HEK293 (cell line): Measurements from ENCODE around the gene EPHA2.

Source experiments
- EGR2 ChIP-seq: fragments of 450-650 bp; formaldehyde crosslinking; IDR thresholded peaks from 2 replicates; pipeline ENCODE4 v1.5.1; 2016; ENCODE audit warnings: low read depth, missing biosample characterization, missing genetic modification characterization
- GLI2 ChIP-seq: fragments of 450-650 bp; formaldehyde crosslinking; IDR thresholded peaks from 2 replicates; pipeline ENCODE4; 2017; ENCODE audit warnings: missing biosample characterization, missing genetic modification characterization, low read depth, borderline replicate concordance
- IKZF3 ChIP-seq: fragments of 450-650 bp; IDR thresholded peaks from 2 replicates; pipeline ENCODE4 v1.5.0; 2018; ENCODE audit warnings: missing biosample characterization, mild to moderate bottlenecking, missing genetic modification characterization, moderate library complexity
- MYNN ChIP-seq: fragments of 450-650 bp; formaldehyde crosslinking; IDR thresholded peaks from 2 replicates; pipeline ENCODE4 v1.5.1; 2016; ENCODE audit warnings: missing biosample characterization, missing genetic modification characterization, borderline replicate concordance
- WT1 ChIP-seq: fragments of 450-650 bp; formaldehyde crosslinking; IDR thresholded peaks from 2 replicates; pipeline ENCODE4 v1.5.1; 2016; ENCODE audit warnings: missing biosample characterization, missing genetic modification characterization
- ZBTB17 ChIP-seq: fragments of 450-650 bp; formaldehyde crosslinking; IDR thresholded peaks from 2 replicates; pipeline ENCODE4 v1.5.1; 2016; ENCODE audit warnings: missing biosample characterization, missing genetic modification characterization
- ZFHX2 ChIP-seq: fragments of 450-650 bp; formaldehyde crosslinking; conservative IDR thresholded peaks from 2 replicates; pipeline ENCODE4 v1.5.1; 2016; ENCODE audit warnings: missing biosample characterization, missing genetic modification characterization
- ZFP3 ChIP-seq: fragments of 450-650 bp; formaldehyde crosslinking; IDR thresholded peaks from 2 replicates; pipeline ENCODE4 v1.5.1; 2016; ENCODE audit warnings: low read depth, missing biosample characterization, missing genetic modification characterization
- ZNF133 ChIP-seq: fragments of 450-650 bp; formaldehyde crosslinking; IDR thresholded peaks from 2 replicates; pipeline ENCODE4 v1.5.1; 2016; ENCODE audit warnings: missing biosample characterization, missing genetic modification characterization
- ZNF2 ChIP-seq: fragments of 450-650 bp; formaldehyde crosslinking; IDR thresholded peaks from 2 replicates; pipeline ENCODE4 v1.5.1; 2016; ENCODE audit warnings: missing biosample characterization, missing genetic modification characterization
- ZNF202 ChIP-seq: fragments of 450-650 bp; formaldehyde crosslinking; IDR thresholded peaks from 2 replicates; pipeline ENCODE4 v1.5.1; 2016; ENCODE audit warnings: missing biosample characterization, missing genetic modification characterization, borderline replicate concordance
- ZNF211 ChIP-seq: fragments of 450-650 bp; formaldehyde crosslinking; IDR thresholded peaks from 2 replicates; pipeline ENCODE4 v1.5.1; 2016; ENCODE audit warnings: low read depth, missing biosample characterization, missing genetic modification characterization
- ZNF248 ChIP-seq: fragments of 450-650 bp; formaldehyde crosslinking; IDR thresholded peaks from 2 replicates; pipeline ENCODE4 v1.5.1; 2017; ENCODE audit warnings: missing biosample characterization, missing genetic modification characterization
- ZNF37A ChIP-seq: fragments of 450-650 bp; IDR thresholded peaks from 2 replicates; pipeline ENCODE4 v1.5.1; 2018; ENCODE audit warnings: missing biosample characterization, missing genetic modification characterization
- ZNF404 ChIP-seq: fragments of 450-650 bp; formaldehyde crosslinking; IDR thresholded peaks from 2 replicates; pipeline ENCODE4 v1.5.1; 2017; ENCODE audit warnings: missing biosample characterization, missing genetic modification characterization
- ZNF426 ChIP-seq: fragments of 450-650 bp; formaldehyde crosslinking; IDR thresholded peaks from 2 replicates; pipeline ENCODE4 v1.5.1; 2017; ENCODE audit warnings: missing biosample characterization, missing genetic modification characterization, mild to moderate bottlenecking, inconsistent platforms, moderate library complexity
- ZNF571 ChIP-seq: fragments of 450-650 bp; formaldehyde crosslinking; IDR thresholded peaks from 2 replicates; pipeline ENCODE4 v1.5.0; 2017; ENCODE audit warnings: missing biosample characterization, missing genetic modification characterization
- ZNF621 ChIP-seq: fragments of 450-650 bp; formaldehyde crosslinking; IDR thresholded peaks from 2 replicates; pipeline ENCODE4 v1.5.1; 2017; ENCODE audit warnings: missing biosample characterization, missing genetic modification characterization
- ZNF623 ChIP-seq: fragments of 450-650 bp; formaldehyde crosslinking; IDR thresholded peaks from 2 replicates; pipeline ENCODE4 v1.5.1; 2016; ENCODE audit warnings: missing biosample characterization, missing genetic modification characterization
- ZNF626 ChIP-seq: fragments of 450-650 bp; sonication (Bioruptor Pico); formaldehyde crosslinking; IDR thresholded peaks from 2 replicates; pipeline ENCODE4 v1.5.1; 2018; ENCODE audit warnings: missing biosample characterization, missing genetic modification characterization, inconsistent platforms
- ZNF670 ChIP-seq: fragments of 450-650 bp; formaldehyde crosslinking; IDR thresholded peaks from 2 replicates; pipeline ENCODE4 v1.5.1; 2016; ENCODE audit warnings: missing biosample characterization, missing genetic modification characterization, low read depth
- ZNF701 ChIP-seq: fragments of 450-650 bp; formaldehyde crosslinking; IDR thresholded peaks from 2 replicates; pipeline ENCODE4 v1.5.1; 2016; ENCODE audit warnings: missing biosample characterization, missing genetic modification characterization
- TF ChIP-seq, protein P1 (sequence below): fragments of 450-650 bp; formaldehyde crosslinking; conservative IDR thresholded peaks from 2 replicates; pipeline ENCODE4 v1.5.1; 2016; ENCODE audit warnings: low read depth, missing biosample characterization, missing genetic modification characterization
- TF ChIP-seq, protein P2 (sequence below): fragments of 450-650 bp; formaldehyde crosslinking; IDR thresholded peaks from 2 replicates; pipeline ENCODE4 v1.5.1; 2016; ENCODE audit warnings: missing biosample characterization, missing genetic modification characterization
- TF ChIP-seq, protein P3 (sequence below): fragments of 450-650 bp; formaldehyde crosslinking; optimal IDR thresholded peaks from 2 replicates; pipeline ENCODE3; 2016; ENCODE audit warnings: missing biosample characterization, mild to moderate bottlenecking, missing genetic modification characterization
- TF ChIP-seq, protein P4 (sequence below): fragments of 450-650 bp; formaldehyde crosslinking; IDR thresholded peaks from 2 replicates; pipeline ENCODE4 v1.5.1; 2016; ENCODE audit warnings: missing biosample characterization, missing genetic modification characterization, borderline replicate concordance

Gene EPHA2

DNA sequence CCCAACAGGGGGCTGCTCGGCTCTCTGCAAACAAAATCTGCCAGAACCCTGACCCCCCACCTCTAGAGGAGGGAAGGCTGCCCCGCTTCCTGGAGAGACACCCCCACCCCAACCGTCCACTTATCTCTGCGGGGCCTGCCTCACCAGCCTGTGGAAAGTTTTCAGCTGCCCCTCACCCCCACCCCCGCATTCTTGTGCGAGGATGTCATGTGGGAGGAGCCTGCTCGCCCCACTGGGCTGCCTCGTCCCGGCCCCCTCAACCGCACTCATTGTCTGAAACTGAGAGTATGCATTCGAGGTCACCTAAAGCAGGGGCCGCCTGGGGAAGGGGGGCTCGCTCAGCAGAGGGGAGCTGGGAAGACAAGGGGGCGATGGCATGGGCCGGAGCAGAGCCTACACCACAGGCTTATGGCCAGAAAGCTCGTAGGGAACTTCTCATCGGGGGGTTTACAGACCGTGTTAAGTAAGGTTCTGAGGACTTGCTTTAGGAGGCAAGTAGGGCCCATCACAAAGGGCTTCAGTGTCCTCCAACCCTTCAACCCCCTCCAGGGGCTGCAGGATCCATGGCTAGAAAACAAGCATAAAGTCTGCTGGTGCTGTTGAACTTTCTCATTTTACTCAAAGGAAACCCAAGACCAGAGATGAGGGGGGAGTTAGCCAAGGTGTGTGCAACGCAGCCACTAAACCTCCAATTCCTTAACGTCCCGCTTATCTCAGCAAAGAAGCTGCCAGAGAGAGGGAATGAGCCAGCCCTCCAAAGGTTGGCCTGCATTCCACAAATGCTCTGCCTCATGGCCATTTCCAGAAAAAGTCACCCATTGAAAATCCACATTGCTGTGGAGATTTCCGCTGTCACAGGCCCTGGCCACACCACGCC lies 9.4 kb downstream of the EPHA2 start (continued):
- TF ChIP-seq ZNF248 (tag by site-specific recombination) (no peak), GLI2 (tag by site-specific recombination) (no peak; the same call in 1 of the 2 replicates), ZNF426 (tag by site-specific recombination) (no peak), ZNF670 (tag by site-specific recombination) (no peak), ZNF202 (tag by site-specific recombination) (no peak), ZFHX2 (tag by site-specific recombination) (peak; percentile 93), IKZF3 (tag by site-specific recombination) (0 out of 2 replicates have a peak, but pooled peaks have one; percentile 14), ZNF571 (tag by site-specific recombination) (no peak), WT1 (tag by site-specific recombination) (peak; percentile 56; the same call in 1 of the 2 replicates), ZNF621 (tag by site-specific recombination) (no peak), ZNF404 (tag by site-specific recombination) (no peak), EGR2 (tag by site-specific recombination) (peak; percentile 85), ZNF133 (no peak), ZFP3 (tag by site-specific recombination) (no peak), ZNF211 (tag by site-specific recombination) (no peak), MYNN (tag by site-specific recombination) (no peak), ZNF623 (tag by site-specific recombination) (no peak), ZNF626 (tag by site-specific recombination) (no peak), ZNF37A (tag by site-specific recombination) (no peak), ZBTB17 (tag by site-specific recombination) (peak; percentile 70), ZNF2 (no peak), ZNF701 (tag by site-specific recombination) (no peak)
- TF ChIP-seq, protein P1, sequence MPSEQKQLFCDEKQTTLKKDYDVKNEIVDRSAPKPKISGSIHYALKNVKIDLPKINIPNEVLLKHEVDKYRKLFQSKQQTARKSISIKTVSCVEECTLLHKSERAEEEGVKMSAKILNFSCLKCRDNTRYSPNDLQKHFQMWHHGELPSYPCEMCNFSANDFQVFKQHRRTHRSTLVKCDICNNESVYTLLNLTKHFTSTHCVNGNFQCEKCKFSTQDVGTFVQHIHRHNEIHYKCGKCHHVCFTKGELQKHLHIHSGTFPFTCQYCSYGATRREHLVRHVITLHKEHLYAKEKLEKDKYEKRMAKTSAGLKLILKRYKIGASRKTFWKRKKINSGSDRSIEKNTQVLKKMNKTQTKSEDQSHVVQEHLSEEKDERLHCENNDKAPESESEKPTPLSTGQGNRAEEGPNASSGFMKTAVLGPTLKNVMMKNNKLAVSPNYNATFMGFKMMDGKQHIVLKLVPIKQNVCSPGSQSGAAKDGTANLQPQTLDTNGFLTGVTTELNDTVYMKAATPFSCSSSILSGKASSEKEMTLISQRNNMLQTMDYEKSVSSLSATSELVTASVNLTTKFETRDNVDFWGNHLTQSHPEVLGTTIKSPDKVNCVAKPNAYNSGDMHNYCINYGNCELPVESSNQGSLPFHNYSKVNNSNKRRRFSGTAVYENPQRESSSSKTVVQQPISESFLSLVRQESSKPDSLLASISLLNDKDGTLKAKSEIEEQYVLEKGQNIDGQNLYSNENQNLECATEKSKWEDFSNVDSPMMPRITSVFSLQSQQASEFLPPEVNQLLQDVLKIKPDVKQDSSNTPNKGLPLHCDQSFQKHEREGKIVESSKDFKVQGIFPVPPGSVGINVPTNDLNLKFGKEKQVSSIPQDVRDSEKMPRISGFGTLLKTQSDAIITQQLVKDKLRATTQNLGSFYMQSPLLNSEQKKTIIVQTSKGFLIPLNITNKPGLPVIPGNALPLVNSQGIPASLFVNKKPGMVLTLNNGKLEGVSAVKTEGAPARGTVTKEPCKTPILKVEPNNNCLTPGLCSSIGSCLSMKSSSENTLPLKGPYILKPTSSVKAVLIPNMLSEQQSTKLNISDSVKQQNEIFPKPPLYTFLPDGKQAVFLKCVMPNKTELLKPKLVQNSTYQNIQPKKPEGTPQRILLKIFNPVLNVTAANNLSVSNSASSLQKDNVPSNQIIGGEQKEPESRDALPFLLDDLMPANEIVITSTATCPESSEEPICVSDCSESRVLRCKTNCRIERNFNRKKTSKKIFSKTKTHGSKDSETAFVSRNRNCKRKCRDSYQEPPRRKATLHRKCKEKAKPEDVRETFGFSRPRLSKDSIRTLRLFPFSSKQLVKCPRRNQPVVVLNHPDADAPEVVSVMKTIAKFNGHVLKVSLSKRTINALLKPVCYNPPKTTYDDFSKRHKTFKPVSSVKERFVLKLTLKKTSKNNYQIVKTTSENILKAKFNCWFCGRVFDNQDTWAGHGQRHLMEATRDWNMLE: no peak
- TF ChIP-seq, protein P2, sequence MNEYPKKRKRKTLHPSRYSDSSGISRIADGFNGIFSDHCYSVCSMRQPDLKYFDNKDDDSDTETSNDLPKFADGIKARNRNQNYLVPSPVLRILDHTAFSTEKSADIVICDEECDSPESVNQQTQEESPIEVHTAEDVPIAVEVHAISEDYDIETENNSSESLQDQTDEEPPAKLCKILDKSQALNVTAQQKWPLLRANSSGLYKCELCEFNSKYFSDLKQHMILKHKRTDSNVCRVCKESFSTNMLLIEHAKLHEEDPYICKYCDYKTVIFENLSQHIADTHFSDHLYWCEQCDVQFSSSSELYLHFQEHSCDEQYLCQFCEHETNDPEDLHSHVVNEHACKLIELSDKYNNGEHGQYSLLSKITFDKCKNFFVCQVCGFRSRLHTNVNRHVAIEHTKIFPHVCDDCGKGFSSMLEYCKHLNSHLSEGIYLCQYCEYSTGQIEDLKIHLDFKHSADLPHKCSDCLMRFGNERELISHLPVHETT (tag by site-specific recombination): no peak; the same call in 1 of the 2 replicates
- TF ChIP-seq, protein P3, sequence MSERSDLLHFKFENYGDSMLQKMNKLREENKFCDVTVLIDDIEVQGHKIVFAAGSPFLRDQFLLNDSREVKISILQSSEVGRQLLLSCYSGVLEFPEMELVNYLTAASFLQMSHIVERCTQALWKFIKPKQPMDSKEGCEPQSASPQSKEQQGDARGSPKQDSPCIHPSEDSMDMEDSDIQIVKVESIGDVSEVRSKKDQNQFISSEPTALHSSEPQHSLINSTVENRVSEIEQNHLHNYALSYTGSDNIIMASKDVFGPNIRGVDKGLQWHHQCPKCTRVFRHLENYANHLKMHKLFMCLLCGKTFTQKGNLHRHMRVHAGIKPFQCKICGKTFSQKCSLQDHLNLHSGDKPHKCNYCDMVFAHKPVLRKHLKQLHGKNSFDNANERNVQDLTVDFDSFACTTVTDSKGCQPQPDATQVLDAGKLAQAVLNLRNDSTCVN (tag by site-specific recombination): peak; percentile 10
- TF ChIP-seq, protein P4, sequence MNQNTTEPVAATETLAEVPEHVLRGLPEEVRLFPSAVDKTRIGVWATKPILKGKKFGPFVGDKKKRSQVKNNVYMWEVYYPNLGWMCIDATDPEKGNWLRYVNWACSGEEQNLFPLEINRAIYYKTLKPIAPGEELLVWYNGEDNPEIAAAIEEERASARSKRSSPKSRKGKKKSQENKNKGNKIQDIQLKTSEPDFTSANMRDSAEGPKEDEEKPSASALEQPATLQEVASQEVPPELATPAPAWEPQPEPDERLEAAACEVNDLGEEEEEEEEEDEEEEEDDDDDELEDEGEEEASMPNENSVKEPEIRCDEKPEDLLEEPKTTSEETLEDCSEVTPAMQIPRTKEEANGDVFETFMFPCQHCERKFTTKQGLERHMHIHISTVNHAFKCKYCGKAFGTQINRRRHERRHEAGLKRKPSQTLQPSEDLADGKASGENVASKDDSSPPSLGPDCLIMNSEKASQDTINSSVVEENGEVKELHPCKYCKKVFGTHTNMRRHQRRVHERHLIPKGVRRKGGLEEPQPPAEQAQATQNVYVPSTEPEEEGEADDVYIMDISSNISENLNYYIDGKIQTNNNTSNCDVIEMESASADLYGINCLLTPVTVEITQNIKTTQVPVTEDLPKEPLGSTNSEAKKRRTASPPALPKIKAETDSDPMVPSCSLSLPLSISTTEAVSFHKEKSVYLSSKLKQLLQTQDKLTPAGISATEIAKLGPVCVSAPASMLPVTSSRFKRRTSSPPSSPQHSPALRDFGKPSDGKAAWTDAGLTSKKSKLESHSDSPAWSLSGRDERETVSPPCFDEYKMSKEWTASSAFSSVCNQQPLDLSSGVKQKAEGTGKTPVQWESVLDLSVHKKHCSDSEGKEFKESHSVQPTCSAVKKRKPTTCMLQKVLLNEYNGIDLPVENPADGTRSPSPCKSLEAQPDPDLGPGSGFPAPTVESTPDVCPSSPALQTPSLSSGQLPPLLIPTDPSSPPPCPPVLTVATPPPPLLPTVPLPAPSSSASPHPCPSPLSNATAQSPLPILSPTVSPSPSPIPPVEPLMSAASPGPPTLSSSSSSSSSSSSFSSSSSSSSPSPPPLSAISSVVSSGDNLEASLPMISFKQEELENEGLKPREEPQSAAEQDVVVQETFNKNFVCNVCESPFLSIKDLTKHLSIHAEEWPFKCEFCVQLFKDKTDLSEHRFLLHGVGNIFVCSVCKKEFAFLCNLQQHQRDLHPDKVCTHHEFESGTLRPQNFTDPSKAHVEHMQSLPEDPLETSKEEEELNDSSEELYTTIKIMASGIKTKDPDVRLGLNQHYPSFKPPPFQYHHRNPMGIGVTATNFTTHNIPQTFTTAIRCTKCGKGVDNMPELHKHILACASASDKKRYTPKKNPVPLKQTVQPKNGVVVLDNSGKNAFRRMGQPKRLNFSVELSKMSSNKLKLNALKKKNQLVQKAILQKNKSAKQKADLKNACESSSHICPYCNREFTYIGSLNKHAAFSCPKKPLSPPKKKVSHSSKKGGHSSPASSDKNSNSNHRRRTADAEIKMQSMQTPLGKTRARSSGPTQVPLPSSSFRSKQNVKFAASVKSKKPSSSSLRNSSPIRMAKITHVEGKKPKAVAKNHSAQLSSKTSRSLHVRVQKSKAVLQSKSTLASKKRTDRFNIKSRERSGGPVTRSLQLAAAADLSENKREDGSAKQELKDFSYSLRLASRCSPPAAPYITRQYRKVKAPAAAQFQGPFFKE (tag by site-specific recombination): no peak
